GM10248 (cell line): ENCODE data around the gene PPME1.

Experiments used
- CTCF ChIA-PET: fragments of 300-600 bp; sonication (Branson Sonifier 250); formaldehyde crosslinking; extraction: SDS; loops from one replicate; lab custom pipeline; 2021; ENCODE audit warnings: antibody characterized with exemption; lab: Yijun Ruan, JAX
- POLR2A ChIA-PET: fragments of 350-650 bp; sonication (Branson Sonifier 250); formaldehyde crosslinking; extraction: SDS; loops from one replicate; lab custom pipeline; 2020; ENCODE audit warnings: antibody characterized with exemption; lab: Yijun Ruan, JAX
- DNase-seq: peaks from one replicate; pipeline ENCODE4 v3.0.0; 2012; ENCODE audit errors: extremely low spot score
- TF ChIP-seq, protein P1 (sequence below): IDR thresholded peaks from 2 replicates; pipeline ENCODE4 v1.5.1; 2012; ENCODE audit warnings: mild to moderate bottlenecking, low read depth; ENCODE audit errors: extremely low read depth, missing control alignments, control extremely low read depth

Gene PPME1

DNA sequence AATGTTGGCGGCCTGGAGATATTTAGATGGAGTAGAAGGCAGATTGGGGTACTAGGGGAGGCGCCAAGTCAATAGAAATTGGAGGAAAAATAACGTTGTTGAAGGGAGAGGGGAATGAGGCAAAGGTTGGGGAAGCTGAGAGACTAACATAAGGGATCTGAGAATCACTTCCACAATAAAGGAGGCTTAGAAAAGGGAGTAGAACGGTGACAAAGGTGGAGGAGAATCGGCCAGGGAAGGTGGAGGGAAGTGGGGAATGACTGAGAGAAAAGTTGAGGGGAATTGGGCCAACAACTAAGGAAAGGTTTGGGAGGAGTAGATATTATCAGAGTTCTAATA, 510 bp downstream of the PPME1 start:
- TF ChIP-seq, protein P1, sequence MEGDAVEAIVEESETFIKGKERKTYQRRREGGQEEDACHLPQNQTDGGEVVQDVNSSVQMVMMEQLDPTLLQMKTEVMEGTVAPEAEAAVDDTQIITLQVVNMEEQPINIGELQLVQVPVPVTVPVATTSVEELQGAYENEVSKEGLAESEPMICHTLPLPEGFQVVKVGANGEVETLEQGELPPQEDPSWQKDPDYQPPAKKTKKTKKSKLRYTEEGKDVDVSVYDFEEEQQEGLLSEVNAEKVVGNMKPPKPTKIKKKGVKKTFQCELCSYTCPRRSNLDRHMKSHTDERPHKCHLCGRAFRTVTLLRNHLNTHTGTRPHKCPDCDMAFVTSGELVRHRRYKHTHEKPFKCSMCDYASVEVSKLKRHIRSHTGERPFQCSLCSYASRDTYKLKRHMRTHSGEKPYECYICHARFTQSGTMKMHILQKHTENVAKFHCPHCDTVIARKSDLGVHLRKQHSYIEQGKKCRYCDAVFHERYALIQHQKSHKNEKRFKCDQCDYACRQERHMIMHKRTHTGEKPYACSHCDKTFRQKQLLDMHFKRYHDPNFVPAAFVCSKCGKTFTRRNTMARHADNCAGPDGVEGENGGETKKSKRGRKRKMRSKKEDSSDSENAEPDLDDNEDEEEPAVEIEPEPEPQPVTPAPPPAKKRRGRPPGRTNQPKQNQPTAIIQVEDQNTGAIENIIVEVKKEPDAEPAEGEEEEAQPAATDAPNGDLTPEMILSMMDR: no peak
- DNase-seq: no peak
- POLR2A ChIA-PET: interaction anchor here (0.9 to 1.6 kb wide), 7 partner anchors 9 to 192 kb away, joined by 3 to 7 read pairs (median 4); partner anchors contain the start of gene UCP2
- CTCF ChIA-PET: interaction anchor here (0.8 to 2.6 kb wide), 9 partner anchors 10 to 208 kb away, joined by 3 to 16 read pairs (median 3); no protein-coding TSS in a partner anchor

DNA sequence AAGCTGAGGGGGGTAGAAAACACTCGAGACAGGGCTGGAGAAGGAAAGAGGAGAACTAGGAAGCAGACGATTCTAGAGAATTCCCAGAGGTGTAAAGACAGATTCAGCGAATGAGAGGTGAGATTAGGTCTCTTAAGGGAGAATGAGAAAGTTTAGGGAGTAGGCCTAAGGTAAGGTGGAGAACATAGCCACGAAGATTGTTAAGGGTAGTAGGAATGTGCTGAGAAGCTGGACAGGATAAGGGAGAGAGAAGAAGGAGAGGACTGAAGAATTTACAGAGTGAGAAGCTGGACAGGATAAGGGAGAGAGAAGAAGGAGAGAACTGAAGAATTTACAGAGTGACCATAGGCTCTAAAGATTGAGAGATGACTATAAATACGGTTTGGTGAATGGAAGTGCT, 908 bp downstream of the PPME1 start:
- no peak for DNase-seq
- POLR2A ChIA-PET: interaction anchor here (0.9 to 1.6 kb wide), 2 partner anchors 9 to 192 kb away, joined by 4 read pairs; no protein-coding TSS in a partner anchor

DNA sequence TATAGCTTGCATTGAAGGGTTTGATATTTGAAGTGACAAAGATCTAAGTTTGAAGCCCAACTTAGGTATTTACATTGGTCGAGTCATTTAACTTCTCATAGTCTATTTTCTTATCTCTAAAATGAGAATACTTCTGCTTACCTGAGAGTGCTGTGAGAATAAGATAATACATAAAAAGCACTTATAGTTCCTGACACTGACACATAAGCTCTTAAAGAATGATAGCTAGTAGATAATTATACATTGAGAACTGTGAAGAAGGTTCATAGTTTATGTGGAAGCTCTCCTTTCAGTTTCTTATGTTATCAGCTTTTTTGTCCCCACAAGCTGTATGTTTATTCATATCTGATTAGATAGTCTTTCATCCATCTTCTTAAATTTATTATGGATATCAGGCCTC, 4.8 kb downstream of the PPME1 start:
- CTCF ChIA-PET: interaction anchor here (1.0 to 1.3 kb wide), 2 partner anchors 16 to 212 kb away, joined by 3 read pairs; no protein-coding TSS in a partner anchor
- POLR2A ChIA-PET: interaction anchor here (0.7 kb wide), 1 partner anchor 786 kb away, joined by 3 read pairs; no protein-coding TSS in a partner anchor
- DNase-seq: no peak
- TF ChIP-seq, protein P1: no peak

More for the DNA sequence above, 908 bp downstream of the PPME1 start:
- CTCF ChIA-PET: interaction anchor here (1.2 to 2.6 kb wide), 2 partner anchors 12 to 33 kb away, joined by 3 to 16 read pairs; no protein-coding TSS in a partner anchor
- TF ChIP-seq, protein P1: no peak

DNA sequence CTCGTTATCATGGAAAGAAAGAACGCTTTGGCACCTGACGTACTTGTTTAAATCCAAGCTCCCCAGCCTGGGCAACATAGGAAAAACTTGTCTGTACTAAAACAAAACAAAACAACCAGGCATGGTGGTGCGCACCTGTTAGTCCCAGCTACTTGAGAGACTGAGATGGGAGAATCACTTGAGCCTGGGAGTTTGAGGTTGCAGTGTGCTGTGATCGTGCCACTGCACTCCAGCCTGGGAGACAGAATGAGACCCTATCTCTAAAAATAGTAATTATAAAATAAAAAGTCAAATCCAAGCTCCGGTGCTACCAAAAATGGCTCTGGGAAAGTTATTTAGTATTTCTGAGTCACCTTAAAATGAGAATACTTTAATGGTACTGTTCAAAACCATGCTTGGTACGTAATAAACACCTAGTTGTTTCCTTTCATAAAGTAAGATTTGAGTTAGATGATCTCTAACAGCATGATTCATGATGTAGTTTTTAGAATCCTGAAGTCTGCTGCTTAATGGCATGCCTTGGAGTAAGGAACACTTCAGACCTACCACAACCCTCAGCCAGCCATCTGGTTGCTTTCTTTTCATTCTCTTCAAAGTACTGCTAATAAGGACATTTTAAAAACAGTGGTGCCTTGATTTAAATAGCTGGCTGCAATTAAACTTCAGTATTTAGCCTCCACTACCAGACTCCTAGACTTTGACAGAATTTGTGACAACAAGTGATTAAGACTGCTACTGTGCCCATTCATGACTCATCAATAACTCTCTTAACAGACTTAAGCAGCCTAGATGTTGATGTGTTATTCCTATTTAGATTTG, 8.4 kb downstream of the PPME1 start:
- ChIA-PET CTCF (no interaction called here), POLR2A (no interaction called here)
- TF ChIP-seq, protein P1: no peak
- no peak for DNase-seq

DNA sequence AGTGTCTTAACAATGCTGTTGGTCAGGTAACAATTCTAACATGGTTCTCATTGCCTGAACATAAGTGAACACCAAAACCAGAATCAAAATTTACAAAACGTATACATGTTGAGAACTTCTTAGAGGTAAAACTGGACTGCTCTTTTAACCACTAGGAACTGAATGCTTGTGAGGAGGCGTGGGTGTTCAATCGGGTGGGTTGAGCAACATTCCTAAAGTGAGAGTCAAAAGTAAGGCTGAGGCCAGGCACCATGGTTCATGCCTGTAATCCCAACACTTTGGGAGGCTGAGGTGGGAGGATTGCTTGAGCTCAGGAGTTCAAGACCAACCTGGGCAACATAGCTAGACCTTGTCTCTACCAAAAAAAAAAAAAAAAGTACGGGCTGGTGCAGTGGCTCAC, 11.5 kb downstream of the PPME1 start:
- ChIA-PET CTCF (interaction anchor here (1.0 to 2.6 kb wide), 3 partner anchors 11 to 22 kb away, joined by 4 to 16 read pairs (median 4); partner anchors contain the start of genes C2CD3 and PPME1), POLR2A (interaction anchor here (1.2 kb wide), 1 partner anchor 12 kb away, joined by 3 read pairs; the partner anchor contains the start of genes C2CD3 and PPME1)
- DNase-seq: no peak
- TF ChIP-seq, protein P1: no peak

DNA sequence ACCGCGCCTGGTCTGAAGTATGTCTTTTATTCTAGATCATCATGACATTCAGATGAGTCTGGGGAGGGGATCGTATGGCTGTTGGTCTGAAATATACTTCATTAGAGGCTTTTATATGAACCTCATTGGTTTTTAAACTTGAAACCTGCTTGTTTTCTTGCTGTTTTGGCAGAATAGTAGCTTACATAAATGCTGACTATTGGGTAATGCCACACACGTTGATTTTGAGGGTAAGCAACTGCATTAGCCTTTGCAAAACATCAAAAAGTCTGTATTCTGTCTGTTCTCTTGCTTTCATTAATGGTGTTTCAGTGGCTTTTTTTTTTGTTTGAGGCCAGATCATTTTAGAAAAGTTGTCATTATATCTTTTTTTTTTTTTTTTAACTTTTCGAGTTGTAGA, 14.2 kb downstream of the PPME1 start:
- no peak for DNase-seq
- ChIA-PET POLR2A (no interaction called here), CTCF (interaction anchor here (1.2 to 2.6 kb wide), 3 partner anchors 11 to 24 kb away, joined by 4 to 16 read pairs (median 7); partner anchors contain the start of genes C2CD3 and PPME1)
- TF ChIP-seq, protein P1: no peak
